GM21390 (cell line): Measurements from ENCODE around the gene EPHB2.

Experiments
- ATAC-seq: cut with Tn5 transposase; IDR thresholded peaks from one replicate; pipeline ENCODE4 v1.9.1; 2021; ENCODE audit not compliant: unreplicated experiment

The EPHB2 gene

DNA sequence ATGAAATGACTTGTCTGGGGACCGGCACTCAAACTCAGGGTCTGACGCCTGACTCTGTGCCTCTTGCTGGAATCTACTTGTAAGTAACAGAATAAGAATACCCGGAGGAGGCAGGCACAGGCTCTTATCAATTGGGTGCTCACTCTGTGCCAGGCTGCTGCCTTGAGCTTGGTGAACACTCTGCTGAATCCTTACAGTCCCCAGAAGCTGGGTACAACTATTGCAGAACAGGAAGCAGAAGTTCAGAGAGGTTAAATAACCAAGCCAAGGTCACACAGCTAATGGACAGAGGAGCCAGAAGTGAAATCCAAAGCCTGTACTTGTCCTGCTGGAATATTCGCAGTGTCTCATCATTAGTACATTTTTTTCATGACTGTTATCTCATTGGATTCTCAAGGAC lies 86.0 kb downstream of the EPHB2 start:
- no peak for ATAC-seq

DNA sequence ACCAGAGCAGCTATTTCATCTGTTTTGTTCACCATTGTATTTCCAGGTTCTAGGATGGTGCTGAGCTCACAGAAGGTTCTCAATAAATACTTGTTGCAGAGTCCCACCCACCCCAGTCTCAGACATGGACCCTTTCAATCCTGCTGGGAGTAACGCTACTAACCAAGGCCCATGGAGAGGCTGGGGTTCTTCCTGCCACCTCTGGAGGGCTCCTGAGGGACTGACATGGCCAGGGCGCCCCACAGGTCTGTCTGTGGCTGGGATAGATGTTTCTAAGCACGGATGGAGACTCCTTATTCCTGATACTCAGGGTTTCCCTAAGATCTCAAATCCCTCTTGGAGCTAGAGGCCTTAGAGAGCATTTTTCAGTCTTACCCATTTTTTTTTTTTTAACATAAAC lies 87.4 kb downstream of the EPHB2 start:
- ATAC-seq = no peak

DNA sequence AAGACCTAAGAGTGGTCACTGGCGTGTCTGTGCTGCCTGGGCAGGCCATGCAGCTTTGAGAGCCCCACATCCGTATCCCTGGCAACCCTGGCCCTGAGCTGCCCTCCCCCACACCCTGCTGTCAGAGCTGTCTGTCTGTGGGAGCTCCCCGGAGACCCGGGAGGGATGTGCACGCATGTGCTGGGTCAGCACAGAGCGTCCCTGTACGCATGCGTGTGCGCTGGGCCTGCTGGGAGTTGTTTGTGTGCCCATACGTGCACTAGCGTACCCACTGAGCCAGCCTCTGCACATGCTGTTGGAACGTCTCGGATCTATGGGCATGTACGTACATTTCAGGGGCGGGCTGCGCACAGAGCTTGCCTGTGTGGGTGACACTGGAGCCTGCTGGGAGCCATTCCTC lies 89.3 kb downstream of the EPHB2 start:
- no peak for ATAC-seq

- ATAC-seq = no peak
These were observed 90.0 kb downstream of the EPHB2 start for GRCh38 chr1:22800629-22801028.

DNA sequence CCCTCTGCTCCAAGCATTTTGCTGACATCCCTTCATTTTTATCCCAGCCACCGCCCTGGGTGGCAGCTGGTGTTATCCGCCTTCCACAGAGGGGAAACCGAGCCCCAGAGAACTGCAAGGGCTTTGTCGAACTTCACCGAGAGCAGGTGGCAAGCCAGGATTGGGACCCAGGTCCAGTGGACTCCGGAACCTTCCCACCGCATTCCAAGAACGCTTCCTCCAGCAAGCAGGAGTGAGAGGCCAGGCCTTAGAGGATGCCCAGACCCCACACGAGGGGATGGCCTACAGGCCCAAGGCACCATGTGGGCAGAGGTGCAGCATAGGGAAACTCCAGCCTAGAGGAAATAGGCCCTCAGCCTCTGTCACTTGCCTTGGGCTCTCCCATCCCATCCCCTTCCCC lies 90.7 kb downstream of the EPHB2 start:
- no peak for ATAC-seq

GRCh38 chr1:22801761-22802160 lies 91.1 kb downstream of the EPHB2 start:
- ATAC-seq = no peak

GRCh38 chr1:22803833-22804232 lies 93.2 kb downstream of the EPHB2 start:
- no peak for ATAC-seq

DNA sequence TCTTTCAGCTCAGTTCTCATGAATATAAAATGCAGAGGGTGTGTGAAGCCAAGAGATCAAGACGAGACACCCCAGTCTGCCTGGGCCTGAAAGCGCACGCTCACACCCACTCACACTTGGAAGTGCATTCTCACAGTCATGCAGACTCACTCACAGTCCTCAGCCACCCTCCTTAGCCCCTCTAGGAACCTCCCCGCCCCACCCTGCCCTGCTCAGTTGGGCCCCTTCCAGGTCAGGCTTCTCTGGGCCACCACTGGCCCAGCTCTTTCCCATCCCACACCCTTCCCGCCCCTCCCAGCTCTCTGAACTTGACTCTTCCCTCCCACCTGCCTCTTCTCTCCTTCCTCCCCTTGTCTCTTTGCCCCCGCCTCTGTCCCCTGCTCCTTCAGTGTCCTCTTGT lies 93.8 kb downstream of the EPHB2 start:
- no peak for ATAC-seq

- no peak for ATAC-seq
These were observed 94.5 kb downstream of the EPHB2 start for GRCh38 chr1:22804969-22805671.

- no peak for ATAC-seq
These were observed 95.0 kb downstream of the EPHB2 start for GRCh38 chr1:22805672-22806038.

GRCh38 chr1:22806584-22806983 lies 95.9 kb downstream of the EPHB2 start:
- ATAC-seq = no peak

DNA sequence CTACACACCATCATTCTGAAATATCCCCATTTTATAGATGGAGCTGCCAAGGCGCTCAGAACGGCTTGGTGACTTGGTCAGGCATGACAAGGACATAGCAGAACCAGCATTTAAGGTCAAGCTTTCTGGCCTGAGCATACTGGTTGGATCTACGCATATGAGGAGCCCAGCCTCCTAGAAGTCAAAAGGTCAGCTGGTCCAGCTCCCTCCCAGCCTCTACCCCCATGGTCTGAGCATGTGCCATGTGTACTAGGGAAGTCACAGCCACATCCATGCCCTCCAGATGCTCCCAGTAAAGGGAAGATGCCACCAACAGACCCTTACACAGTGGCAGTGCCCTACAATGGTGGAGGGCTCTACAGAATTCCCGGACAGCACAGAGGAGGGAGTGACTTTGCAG lies 96.7 kb downstream of the EPHB2 start:
- ATAC-seq = no peak

DNA sequence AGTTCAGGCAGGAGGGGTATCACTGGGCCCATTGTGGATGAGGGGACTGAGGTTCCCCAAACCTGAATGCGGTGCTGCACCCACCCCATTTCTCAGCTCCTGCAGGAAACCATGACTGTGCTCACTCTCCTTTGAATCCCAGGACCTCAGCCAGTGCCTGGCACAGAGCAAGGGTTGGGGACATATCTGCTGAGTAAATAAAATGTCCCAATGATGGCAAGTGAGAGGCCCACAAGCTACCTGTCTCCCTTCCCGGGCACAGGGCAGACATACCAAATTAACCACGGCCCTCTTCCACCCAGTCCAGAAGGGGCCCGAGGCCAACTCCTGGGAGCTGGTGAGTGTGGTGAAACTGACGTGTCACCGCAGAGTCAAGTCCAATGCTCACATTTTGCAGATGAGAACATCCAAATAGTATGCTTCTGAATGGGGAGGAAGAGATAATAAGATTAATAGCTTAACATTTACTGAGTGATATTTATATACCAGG lies 97.6 kb downstream of the EPHB2 start:
- no peak for ATAC-seq

DNA sequence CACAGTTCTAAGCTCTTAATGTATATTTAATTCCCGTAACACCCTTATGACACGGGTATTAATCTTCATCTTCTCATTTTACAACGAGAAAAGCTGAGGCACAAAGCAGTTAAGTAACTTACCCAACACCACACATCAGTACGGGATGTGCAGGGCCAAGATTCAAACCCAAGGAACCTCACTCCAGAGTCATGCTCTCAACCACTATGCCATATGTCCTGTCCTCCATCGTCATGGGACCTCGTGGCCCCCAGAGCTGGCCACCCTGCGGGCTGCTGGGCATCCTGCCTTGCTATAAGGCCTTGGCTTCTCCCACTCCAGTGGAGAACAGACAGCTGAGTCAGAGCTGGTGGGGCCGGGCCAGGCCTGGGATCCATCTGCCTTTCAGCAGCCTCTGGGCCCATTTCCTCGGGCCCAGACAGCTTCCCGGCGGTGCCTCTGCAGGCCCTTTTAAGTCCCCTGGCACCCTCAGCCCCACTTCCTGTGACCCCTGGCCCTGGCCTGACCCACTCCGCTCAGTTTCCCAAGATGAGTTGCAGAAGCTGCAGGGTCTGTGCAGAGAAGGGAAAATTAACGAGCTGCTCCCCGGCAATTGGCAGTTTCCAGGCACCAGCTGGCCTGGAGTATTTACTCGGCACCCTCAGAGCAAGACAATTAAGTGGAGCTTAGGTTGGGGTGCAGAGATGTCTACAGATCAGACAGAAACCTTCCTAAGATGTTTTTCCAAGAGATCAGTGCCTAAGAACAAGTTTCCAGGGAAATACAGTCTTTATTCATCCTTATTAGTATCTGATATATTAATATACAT lies 98.2 kb downstream of the EPHB2 start:
- no peak for ATAC-seq

- no peak for ATAC-seq
These were observed 99.1 kb downstream of the EPHB2 start for GRCh38 chr1:22809783-22810182.

DNA sequence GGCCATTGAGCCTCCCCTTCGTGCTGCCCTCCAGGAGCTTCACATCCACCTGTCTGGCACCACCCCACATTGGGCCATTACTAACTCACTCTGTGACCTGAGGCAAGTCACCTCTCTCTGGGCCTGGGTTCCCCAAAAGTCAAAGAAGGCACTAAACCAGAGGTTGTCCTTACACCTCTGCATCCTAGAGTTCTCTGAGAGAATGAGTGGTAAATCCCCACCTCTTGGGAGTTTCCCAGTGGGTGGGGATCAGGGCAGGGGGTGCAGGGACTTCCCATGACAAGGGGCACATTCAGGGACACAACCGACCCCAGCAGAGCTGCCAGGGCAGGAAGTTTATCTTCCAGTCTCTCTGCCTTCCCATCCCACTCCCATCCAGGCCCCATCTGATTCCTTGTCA lies 99.7 kb downstream of the EPHB2 start:
- ATAC-seq = no peak

DNA sequence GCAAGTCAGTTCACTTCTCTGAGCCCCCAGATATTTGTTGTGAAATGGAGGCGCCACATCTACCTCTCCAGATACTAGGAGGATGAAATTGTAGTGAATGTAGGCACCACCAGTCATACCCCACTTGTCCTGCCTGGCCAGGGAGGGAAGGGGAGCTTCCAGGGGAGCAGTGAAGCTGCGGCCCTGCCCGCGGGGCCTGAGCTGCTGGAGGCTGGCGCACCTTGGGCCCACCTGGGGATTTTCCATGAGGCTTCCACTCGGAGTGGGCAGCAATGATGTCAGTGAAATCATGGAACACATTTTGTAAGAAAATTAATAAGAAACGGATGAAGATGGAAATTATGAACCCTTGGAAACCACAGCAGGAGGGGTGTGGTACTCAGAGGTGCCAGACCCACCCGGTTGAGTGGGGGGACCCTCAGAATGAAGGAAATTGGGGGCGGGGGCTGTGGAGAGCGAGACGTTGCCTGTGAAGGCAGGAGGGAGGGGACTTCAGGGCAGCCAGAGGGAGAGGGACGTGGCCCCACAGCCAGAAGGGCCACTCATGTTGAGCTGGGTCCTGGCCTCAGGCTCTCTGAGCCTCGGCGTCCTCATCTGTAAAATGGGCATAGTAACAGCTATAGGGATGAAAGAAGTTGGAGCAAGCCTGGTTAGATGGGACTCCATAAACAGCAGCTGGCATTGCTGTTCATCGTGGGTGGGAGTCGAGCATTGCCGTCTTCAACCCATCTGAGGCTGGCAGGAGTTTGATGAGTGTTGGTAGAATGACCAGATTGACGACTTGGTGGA lies 101.6 kb downstream of the EPHB2 start:
- ATAC-seq = no peak

DNA sequence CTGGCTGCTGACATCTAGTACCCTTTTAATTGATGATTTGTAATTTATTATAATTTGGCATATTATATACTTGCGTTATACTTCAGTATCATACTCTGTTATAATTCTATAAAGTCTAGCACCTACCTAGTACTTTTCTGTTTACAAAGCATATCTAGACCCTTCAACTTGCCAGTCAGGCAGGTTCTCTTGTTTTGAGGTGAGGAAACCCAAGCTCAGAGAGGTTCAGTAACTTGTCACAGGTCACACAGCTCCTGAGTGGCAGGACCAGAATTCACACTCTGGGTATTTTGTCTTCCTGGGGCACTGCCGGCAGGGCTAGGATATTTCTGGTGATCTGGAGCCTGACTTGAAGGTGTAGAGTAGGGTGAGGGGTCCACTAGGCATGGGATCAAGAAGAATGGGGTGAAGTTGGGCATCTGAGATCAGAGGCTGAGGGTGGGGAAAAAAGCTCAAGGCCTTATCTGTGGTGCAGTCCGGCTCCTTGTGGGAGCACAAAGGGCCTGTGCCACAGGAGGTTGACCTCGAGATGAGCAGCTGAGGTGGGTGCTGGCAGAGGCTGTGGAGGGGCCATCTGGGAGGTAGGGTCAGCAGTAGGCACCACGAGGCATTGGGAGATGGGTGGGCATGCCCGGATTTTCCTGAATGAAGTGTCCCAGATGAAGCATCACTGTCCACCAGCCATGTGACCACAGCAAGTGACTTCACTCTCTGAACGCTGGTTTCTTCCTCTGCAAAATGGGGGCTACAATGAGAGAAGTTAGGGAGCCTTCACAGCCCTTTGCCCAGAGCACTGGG lies 102.6 kb downstream of the EPHB2 start:
- no peak for ATAC-seq

- no peak for ATAC-seq
These were observed 103.8 kb downstream of the EPHB2 start for GRCh38 chr1:22814176-22815042.

DNA sequence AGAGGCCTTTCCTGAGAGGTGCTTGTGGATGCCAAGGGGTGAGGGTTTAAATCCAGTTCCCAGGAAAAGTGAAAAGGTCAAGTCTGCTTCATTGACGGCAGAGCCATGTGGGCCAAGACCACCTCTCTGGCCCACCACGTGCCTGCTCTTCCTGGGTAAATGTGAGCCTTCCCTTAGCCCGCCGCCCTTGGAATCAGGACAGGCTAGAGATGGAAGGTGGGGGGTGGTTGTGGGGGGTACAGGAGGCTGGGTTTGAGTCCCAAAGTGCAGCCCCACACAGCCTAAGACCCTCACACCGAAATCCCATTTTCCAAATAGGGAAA lies 104.4 kb downstream of the EPHB2 start:
- ATAC-seq = no peak
